ENCODE measurements around the gene TEKT3. TPM values are rescaled to one million over a fixed set of nuclear protein-coding genes. Genes with fewer than 3 reads are reported as not detected.

TEKT3 gene
- total and polyA plus RNA-seq, 2 donors (not counting 3 experiments of a cell fraction or from before 2014, with no cell fraction given), result 0.28 TPM; not detected in 1

- ChIA-PET POLR2A (no interaction called here), CTCF (interaction anchor here (1.1 to 1.8 kb wide), 3 partner anchors 9 to 162 kb away, joined by 3 to 7 read pairs (median 3); no protein-coding TSS in a partner anchor)
- Histone ChIP-seq H3K36me3 (ENCODE audit: control insufficient read depth in 2 of 2, extremely low read depth in 1 of 2, insufficient read depth in 2 of 2, low read length in 2 of 2) (no peaks in the 10 kb centered on the region), H3K9me1 (replicated peaks; ENCODE audit: control insufficient read depth, extremely low read depth, insufficient read depth, low read length) (no peaks in the 10 kb centered on the region), H2AFZ (ENCODE audit: low read depth, low read length) (peak overlapping the region; percentile 35), H3K27ac (ENCODE audit: insufficient read depth, low read depth, low read length) (no peak overlapping the region), H3K9ac (replicated peaks; ENCODE audit: extremely low read depth, insufficient read depth, low read length) (no peak overlapping the region), H3K9me3 (replicated peaks; ENCODE audit: control insufficient read depth, insufficient read depth, low read length) (no peaks in the 10 kb centered on the region), H4K20me1 (replicated peaks; ENCODE audit: control insufficient read depth, extremely low read depth, insufficient read depth, low read length) (no peaks in the 10 kb centered on the region), H3K27me3 (ENCODE audit: control insufficient read depth in 2 of 2, insufficient read depth in 2 of 2, low read length in 2 of 2) (peaks cover 29 to 43% of the 10 kb centered on the region in 2 experiments), H3K79me2 (ENCODE audit: control insufficient read depth, insufficient read depth, low read length) (no peaks in the 10 kb centered on the region), H3K4me1 (ENCODE audit: control insufficient read depth, extremely low read depth, insufficient read depth, low read length) (no peaks in the 10 kb centered on the region), H3K4me3 (replicated peaks in 1 of 3; ENCODE audit: insufficient read depth in 1 of 3, low read depth in 1 of 3, low read length in 3 of 3) (peak overlapping the region in 2 of 3 experiments; percentile 5 to 32), H3K4me2 (ENCODE audit: insufficient read depth, low read length) (peak overlapping the region; percentile 55)
- intact Hi-C loops (cut with micrococcal nuclease) (no loop called here), dilution Hi-C loops (cut with MboI; ENCODE audit: extremely low pct_ligation_motif_present, low sequenced_read_pairs) (no loop called here)
- TF ChIP-seq FOS (IDR thresholded peaks at IDR 0.05; ENCODE audit: borderline replicate concordance, insufficient read depth, low read length), result no peak
- TF ChIP-seq MYC (IDR thresholded peaks at IDR 0.05; ENCODE audit: low read depth, low read length), result no peak
- TF ChIP-seq POLR2AphosphoS5 (IDR thresholded peaks at IDR 0.05; ENCODE audit: insufficient read depth, low read depth, low read length), result no peak
- no peak for TF ChIP-seq JUN (IDR thresholded peaks at IDR 0.05; ENCODE audit: borderline replicate concordance, insufficient read depth, insufficient read length, low read depth)
- no peak for TF ChIP-seq CTCF (IDR thresholded peaks at IDR 0.05; ENCODE audit: extremely low read depth in 1 of 2, insufficient read depth in 1 of 2, low read depth in 1 of 2, low read length in 2 of 2)
- no peak for TF ChIP-seq EZH2 (IDR thresholded peaks at IDR 0.05; ENCODE audit: borderline replicate concordance, low read depth, low read length, severe bottlenecking)
- TF ChIP-seq GATA2 (IDR thresholded peaks at IDR 0.05; ENCODE audit: insufficient read depth, insufficient read length, low read depth, low read length), result no peak
- no peak for TF ChIP-seq POLR2A (IDR thresholded peaks at IDR 0.05; ENCODE audit: low read depth, low read length)
- no peak for TF ChIP-seq MAX (IDR thresholded peaks at IDR 0.05; ENCODE audit: insufficient read depth, insufficient read length)
- FAIRE-seq, result no peak
- BruUV-seq (replicated peaks), result no TSS peak
- DNase-seq (ENCODE audit: low read depth, low spot score), result no peak
Measured at GRCh38 chr17:15340966-15341365, 431 bp downstream of the TEKT3 start.
